ENCODE data around the gene TMEM150A. TPM values are rescaled to one million over a fixed set of nuclear protein-coding genes. Genes with fewer than 3 reads are reported as not detected.
A peak's percentile ranks its signal among the peaks of the same experiment; 100 is the strongest.

The TMEM150A gene
- total and polyA plus RNA-seq, 2 of the 4 experiments (the other 2 are of a cell fraction): 4.8 to 16.3 TPM

DNA sequence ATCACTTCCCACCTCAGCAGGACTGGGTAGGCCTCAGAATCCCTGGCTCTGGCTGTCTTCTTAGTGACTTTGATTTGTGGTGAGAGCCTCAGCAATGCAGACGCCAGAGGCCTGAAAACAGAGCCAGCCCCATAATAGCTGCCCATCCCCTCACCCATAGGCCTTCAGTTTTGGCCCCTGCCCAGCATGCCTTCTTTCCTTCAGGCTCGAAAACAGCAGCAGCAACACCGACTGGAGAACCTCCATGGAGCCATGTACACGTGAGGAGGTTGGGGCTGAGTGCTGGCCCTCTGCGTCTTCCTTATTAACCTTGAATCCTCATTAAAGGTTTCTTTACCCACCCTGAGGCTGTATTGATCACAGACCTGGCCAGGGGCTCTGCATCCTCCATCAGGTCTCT is 5.3 kb downstream of the TMEM150A start:
- Histone ChIP-seq H3K23ac (ENCODE audit: low read depth, low read length) (no peak overlapping the region), H3K27ac (ENCODE audit: insufficient read depth, low read length) (no peak overlapping the region), H3K36me3 (ENCODE audit: control insufficient read depth, insufficient read depth, low read length) (peaks cover 26% of the 10 kb centered on the region), H3K79me1 (ENCODE audit: low read depth in 1 of 2, low read length in 2 of 2) (peaks cover 26 to 68% of the 10 kb centered on the region in 2 experiments), H2BK20ac (ENCODE audit: low read depth, low read length) (no peak overlapping the region), H2AFZ (replicated peaks; ENCODE audit: low read length, poor library complexity) (no peak overlapping the region), H3K4ac (ENCODE audit: low read depth, low read length) (no peak overlapping the region), H3K56ac (ENCODE audit: extremely low read depth, insufficient read depth, low read length) (no peak overlapping the region), H4K8ac (ENCODE audit: low read depth in 2 of 2, low read length in 2 of 2) (no peak overlapping the region), H4K20me1 (ENCODE audit: insufficient read depth, low read length) (peaks cover 16% of the 10 kb centered on the region), H4K5ac (ENCODE audit: low read depth, low read length) (no peak overlapping the region), H3K9ac (ENCODE audit: low read depth, low read length) (no peak overlapping the region), H3K4me3 (ENCODE audit: insufficient read depth, low read depth, low read length) (no peak overlapping the region), H3K27me3 (ENCODE audit: control insufficient read depth, insufficient read depth, low read length) (no peaks in the 10 kb centered on the region), H3K14ac (replicated peaks; ENCODE audit: low read depth, low read length) (no peak overlapping the region), H3K18ac (ENCODE audit: low read depth, low read length) (no peak overlapping the region), H2BK15ac (ENCODE audit: low read depth, low read length) (no peak overlapping the region), H3K4me1 (ENCODE audit: control insufficient read depth, insufficient read depth, low read length) (peaks cover 13% of the 10 kb centered on the region), H3K4me2 (ENCODE audit: low read depth, low read length) (no peak overlapping the region), H2AK5ac (ENCODE audit: low read depth, low read length) (no peak overlapping the region), H2BK5ac (ENCODE audit: low read depth, low read length, poor library complexity, severe bottlenecking) (no peak overlapping the region), H3K9me3 (ENCODE audit: control insufficient read depth, insufficient read depth, low read length) (no peaks in the 10 kb centered on the region), H2AK9ac (replicated peaks; ENCODE audit: low read depth, low read length, poor library complexity) (no peak overlapping the region), H2BK120ac (ENCODE audit: low read depth, low read length) (no peak overlapping the region), H4K91ac (ENCODE audit: insufficient read depth, low read depth, low read length) (no peak overlapping the region), H3K9me1 (ENCODE audit: insufficient read depth, low read length) (peaks cover 16% of the 10 kb centered on the region)
- intact Hi-C loops (cut with micrococcal nuclease): no loop called here
- ChIA-PET POLR2A (ENCODE audit: unreplicated experiment) (interaction anchor here (0.6 to 1.9 kb wide), 2 partner anchors 10 to 36 kb away, joined by 3 to 9 read pairs; no protein-coding TSS in a partner anchor), CTCF (no interaction called here)
- dilution Hi-C loops (cut with HindIII; ENCODE audit: low sequenced_read_pairs, unreplicated experiment): no loop called here
- ATAC-seq (ENCODE audit: low read depth) (no peak), DNase-seq (no peak)
- TF ChIP-seq CHD1 (IDR thresholded peaks at IDR 0.05; ENCODE audit: low read depth, low read length) (no peak), POLR2A (IDR thresholded peaks at IDR 0.05; ENCODE audit: low read depth, low read length) (no peak), RAD21 (IDR thresholded peaks at IDR 0.05; ENCODE audit: low read length) (no peak), MAFK (IDR thresholded peaks at IDR 0.05; ENCODE audit: low read depth, low read length) (no peak), RFX5 (IDR thresholded peaks at IDR 0.05; ENCODE audit: low read depth, low read length) (no peak), NFE2L2 (IDR thresholded peaks at IDR 0.05; ENCODE audit: low read depth, low read length) (no peak)
- TF ChIP-seq, protein P1, sequence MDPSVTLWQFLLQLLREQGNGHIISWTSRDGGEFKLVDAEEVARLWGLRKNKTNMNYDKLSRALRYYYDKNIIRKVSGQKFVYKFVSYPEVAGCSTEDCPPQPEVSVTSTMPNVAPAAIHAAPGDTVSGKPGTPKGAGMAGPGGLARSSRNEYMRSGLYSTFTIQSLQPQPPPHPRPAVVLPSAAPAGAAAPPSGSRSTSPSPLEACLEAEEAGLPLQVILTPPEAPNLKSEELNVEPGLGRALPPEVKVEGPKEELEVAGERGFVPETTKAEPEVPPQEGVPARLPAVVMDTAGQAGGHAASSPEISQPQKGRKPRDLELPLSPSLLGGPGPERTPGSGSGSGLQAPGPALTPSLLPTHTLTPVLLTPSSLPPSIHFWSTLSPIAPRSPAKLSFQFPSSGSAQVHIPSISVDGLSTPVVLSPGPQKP (IDR thresholded peaks at IDR 0.05; ENCODE audit: borderline replicate concordance, low read depth, low read length): no peak
- in situ Hi-C loops (cut with MboI; ENCODE audit: low sequenced_read_pairs): no loop called here
- BruUV-seq (replicated peaks): TSS peak; percentile 56
- WGBS, 2 experiments (ENCODE audit: extremely low coverage in 2 of 2, insufficient read length in 1 of 2): no CpG with 5 or more reads among the region's 5 CpGs

Data from IMR-90 (cell line).